CD4-positive, CD25-positive, alpha-beta regulatory T cell (primary cell): Measurements from ENCODE around the gene IL12RB1. TPM values are rescaled to one million over a fixed set of nuclear protein-coding genes. Genes with fewer than 3 reads are reported as not detected.

Source experiments
- ATAC-seq, 2 donors: fragments of 150-1000 bp; cut with Tn5 transposase; one replicate each; pipeline ENCODE4 v1.10.0; 2021; ENCODE audit warnings: low read depth in 2 of 2, moderate number of reproducible peaks in 2 of 2, moderate library complexity in 1 of 2
- DNase-seq, 3 donors: peaks; one replicate each; pipeline versions ENCODE4 v3.0.0 to v3.0.0-alpha.2; 2012 to 2022; ENCODE audit warnings: mixed read lengths in 1 of 3
- H3K27ac ChIP-seq: one replicate; pipeline ENCODE4 v1.7.0; 2013; ENCODE audit warnings: mild to moderate bottlenecking, low read length; ENCODE audit not compliant: insufficient read depth, poor library complexity, severe bottlenecking
- H3K27me3 ChIP-seq: one replicate; pipeline ENCODE4 v1.7.0; 2013; ENCODE audit warnings: low read length; ENCODE audit not compliant: control insufficient read depth, insufficient read depth
- H3K36me3 ChIP-seq: one replicate; pipeline ENCODE4 v1.7.0; 2013; ENCODE audit warnings: mild to moderate bottlenecking, low read length, moderate library complexity; ENCODE audit not compliant: control insufficient read depth, insufficient read depth
- H3K4me1 ChIP-seq: 2 replicates; pipeline ENCODE4 v1.7.0; 2013; ENCODE audit warnings: mild to moderate bottlenecking, low read length; ENCODE audit not compliant: insufficient read depth, control insufficient read depth, poor library complexity, severe bottlenecking
- H3K4me3 ChIP-seq: one replicate; pipeline ENCODE4 v1.7.0; 2013; ENCODE audit warnings: low read depth, mild to moderate bottlenecking, low read length, moderate library complexity
- H3K9me3 ChIP-seq, 2 experiments: 1 replicate in 1 of 2; 2 replicates in 1 of 2; pipeline ENCODE4 v1.7.0; 2013; ENCODE audit warnings: low read length in 2 of 2, mild to moderate bottlenecking in 1 of 2, moderate library complexity in 1 of 2; ENCODE audit not compliant: control insufficient read depth in 2 of 2
- H3K27ac Mint-ChIP-seq, 3 donors: one replicate each; pipeline ENCODE4 v1.8.0; 2020 to 2022; ENCODE audit warnings: mild to moderate bottlenecking in 3 of 3, mixed read lengths in 3 of 3, moderate library complexity in 2 of 3
- H3K27me3 Mint-ChIP-seq: one replicate; pipeline ENCODE4 v1.8.0; 2022; ENCODE audit warnings: mild to moderate bottlenecking, mixed read lengths
- H3K36me3 Mint-ChIP-seq: one replicate; pipeline ENCODE4 v1.8.0; 2020; ENCODE audit warnings: mixed read lengths
- H3K4me1 Mint-ChIP-seq, 4 donors: one replicate each; pipeline ENCODE4 v1.8.0; 2020 to 2022; ENCODE audit warnings: mixed read lengths in 4 of 4, mild to moderate bottlenecking in 1 of 4
- H3K4me3 Mint-ChIP-seq, 4 donors: one replicate each; pipeline ENCODE4 v1.8.0; 2020 to 2022; ENCODE audit warnings: mild to moderate bottlenecking in 4 of 4, mixed read lengths in 4 of 4, moderate library complexity in 3 of 4
- H3K9me3 Mint-ChIP-seq, 7 donors: one replicate each; pipeline ENCODE4 v1.8.0; 2020 to 2022; ENCODE audit warnings: mixed read lengths in 7 of 7, mild to moderate bottlenecking in 3 of 7, moderate library complexity in 2 of 7
- polyA plus RNA-seq, 4 donors: library from polyadenylated mRNA; unstranded; fragments of 300-500 nt; fragmentation: Illumina TruSeq; gene quantifications; one replicate each; pipeline ENCODE4 v1.2.3, GENCODE V29; 2021
- total RNA-seq: library from RNA; stranded (reverse); gene quantifications from one replicate; pipeline ENCODE4 v1.2.3, GENCODE V29; 2022

IL12RB1 gene
- total and polyA plus RNA-seq, 5 donors from 2014 or later = 34.9 to 60.4 (median 52.0) TPM

- no peaks in the 10 kb centered on the region for H3K27me3 Mint-ChIP-seq
- Histone ChIP-seq H3K36me3 (no peaks in the 10 kb centered on the region), H3K27ac (no peak overlapping the region), H3K4me3 (no peak overlapping the region), H3K9me3 (no peaks in the 10 kb centered on the region), H3K4me1 (peaks cover 42% of the 10 kb centered on the region), H3K27me3 (no peaks in the 10 kb centered on the region)
- no peaks in the 10 kb centered on the region for H3K36me3 Mint-ChIP-seq
- peaks cover 0 to 42% (median 23%) of the 10 kb centered on the region in 4 donors for H3K4me1 Mint-ChIP-seq
- H3K9me3 Mint-ChIP-seq = no peaks in the 10 kb centered on the region
- ATAC-seq = no peak
- no peak overlapping the region for H3K27ac Mint-ChIP-seq
- no peak for DNase-seq
- peak overlapping the region in 1 of 4 donors; percentile 61 for H3K4me3 Mint-ChIP-seq
Observed at GRCh38 chr19:18101268-18101667, 14.5 kb upstream of the IL12RB1 start.

DNA sequence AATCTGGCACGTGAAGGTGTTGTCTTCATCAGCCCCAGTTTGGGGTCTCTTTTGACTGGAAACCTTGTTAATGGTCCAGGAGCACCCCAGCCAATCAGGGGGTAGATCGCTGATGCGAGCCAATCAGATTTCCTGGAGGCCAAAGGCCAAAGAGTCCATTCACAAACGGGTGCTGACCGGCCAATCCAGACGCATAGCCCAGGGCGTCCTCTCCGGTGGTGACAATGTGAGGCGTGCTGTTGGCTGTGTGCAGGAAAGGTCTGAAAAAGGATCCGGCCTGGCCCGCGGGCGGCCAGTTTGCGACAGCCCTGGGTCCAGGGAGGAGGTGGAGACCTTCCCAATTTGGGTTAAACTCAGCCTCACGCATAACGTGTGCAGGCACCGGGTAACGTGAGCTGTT, 14.0 kb upstream of the IL12RB1 start:
- H3K4me3 ChIP-seq = no peak overlapping the region
- Mint-ChIP-seq H3K9me3 (no peaks in the 10 kb centered on the region), H3K4me3 (peak overlapping the region in 1 of 4 donors; percentile 11), H3K36me3 (no peaks in the 10 kb centered on the region), H3K27ac (no peak overlapping the region), H3K4me1 (peaks cover 0 to 41% (median 23%) of the 10 kb centered on the region in 4 donors), H3K27me3 (no peaks in the 10 kb centered on the region)
- no peaks in the 10 kb centered on the region for H3K27me3 ChIP-seq
- no peak overlapping the region for H3K27ac ChIP-seq
- peaks cover 42% of the 10 kb centered on the region for H3K4me1 ChIP-seq
- ATAC-seq = no peak
- no peak for DNase-seq
- H3K9me3 ChIP-seq = no peaks in the 10 kb centered on the region
- H3K36me3 ChIP-seq = no peaks in the 10 kb centered on the region

GRCh38 chr19:18099623-18099995, 12.9 kb upstream of the IL12RB1 start:
- Histone ChIP-seq H3K4me3 (peak overlapping the region; percentile 41), H3K27ac (peak overlapping the region; percentile 7), H3K4me1 (peaks cover 39% of the 10 kb centered on the region), H3K36me3 (no peaks in the 10 kb centered on the region), H3K9me3 (no peaks in the 10 kb centered on the region), H3K27me3 (no peaks in the 10 kb centered on the region)
- Mint-ChIP-seq H3K9me3 (no peaks in the 10 kb centered on the region), H3K27me3 (no peaks in the 10 kb centered on the region), H3K4me3 (peak overlapping the region; percentile 88 to 98 (median 90)), H3K4me1 (peaks cover 4 to 39% (median 21%) of the 10 kb centered on the region in 4 donors), H3K27ac (peak overlapping the region in 2 of 3 donors; percentile 69 to 85), H3K36me3 (no peaks in the 10 kb centered on the region)
- ATAC-seq = no peak
- DNase-seq = no peak

- H3K36me3 Mint-ChIP-seq = no peaks in the 10 kb centered on the region
- H3K27me3 ChIP-seq = no peaks in the 10 kb centered on the region
- H3K27me3 Mint-ChIP-seq = no peaks in the 10 kb centered on the region
- H3K9me3 ChIP-seq = no peaks in the 10 kb centered on the region
- no peaks in the 10 kb centered on the region for H3K9me3 Mint-ChIP-seq
- peak overlapping the region; percentile 81 for H3K4me3 ChIP-seq
- peak; percentile 28 to 49 (median 31) for DNase-seq
- H3K27ac Mint-ChIP-seq = peak overlapping the region; percentile 63 to 85 (median 73)
- peaks cover 4 to 35% (median 19%) of the 10 kb centered on the region in 4 donors for H3K4me1 Mint-ChIP-seq
- H3K27ac ChIP-seq = peak overlapping the region; percentile 14
- peaks cover 33% of the 10 kb centered on the region for H3K4me1 ChIP-seq
- H3K36me3 ChIP-seq = no peaks in the 10 kb centered on the region
- ATAC-seq = peak in 1 of 2 donors; percentile 13
- H3K4me3 Mint-ChIP-seq = peak overlapping the region; percentile 88 to 98 (median 90)
Observed at GRCh38 chr19:18098891-18099622, 12.3 kb upstream of the IL12RB1 start.

DNA sequence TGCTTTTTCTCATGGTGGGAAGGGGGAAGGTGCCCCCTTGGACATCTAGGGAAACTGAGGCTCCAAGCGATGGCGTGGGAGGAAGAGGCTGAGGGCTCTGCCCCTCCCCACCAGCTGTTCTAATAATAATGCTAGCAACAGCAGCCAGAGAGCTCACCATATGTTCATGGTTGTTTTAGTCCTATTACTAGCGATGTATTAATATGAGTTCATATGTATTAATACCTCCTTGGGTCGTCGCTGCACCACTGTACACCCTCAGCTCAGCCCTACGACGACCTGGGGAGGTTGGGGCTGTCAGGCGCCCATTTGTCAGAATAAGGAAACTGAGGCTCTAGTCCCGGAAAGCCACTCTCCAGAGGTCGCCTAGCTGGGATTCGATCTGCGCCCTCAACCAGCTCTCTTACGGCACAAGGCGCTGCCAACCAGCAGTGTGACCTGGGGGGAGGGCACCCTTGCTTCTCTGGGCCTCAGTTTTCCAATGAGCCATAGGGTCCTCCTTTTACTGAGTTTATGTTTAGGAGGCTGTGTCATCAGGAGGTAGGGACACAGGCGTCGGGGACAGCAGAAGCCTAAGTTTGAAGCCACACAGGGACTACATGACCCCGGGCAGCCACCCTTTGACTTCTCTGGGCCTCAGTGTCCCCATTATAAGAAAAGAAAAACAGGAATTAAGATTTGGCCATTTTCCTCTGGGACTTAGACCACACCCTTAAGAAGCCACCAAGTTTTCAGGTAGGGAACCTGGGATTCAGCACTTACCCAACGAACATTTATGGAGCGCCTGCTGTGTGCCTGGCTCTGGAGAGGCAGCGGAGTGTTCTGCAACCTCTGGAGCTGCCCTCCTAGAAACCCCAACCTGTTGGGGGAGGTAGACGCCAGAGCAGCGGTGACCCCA, 11.5 kb upstream of the IL12RB1 start:
- ATAC-seq (peak in 1 of 2 donors; percentile 18), DNase-seq (no peak)
- Mint-ChIP-seq H3K4me3 (peak overlapping the region; percentile 88 to 98 (median 90)), H3K27me3 (no peaks in the 10 kb centered on the region), H3K4me1 (peaks cover 4 to 37% (median 19%) of the 10 kb centered on the region in 4 donors), H3K9me3 (no peaks in the 10 kb centered on the region), H3K27ac (peak overlapping the region; percentile 73 to 85 (median 74)), H3K36me3 (no peaks in the 10 kb centered on the region)
- H3K4me1 ChIP-seq = peaks cover 30% of the 10 kb centered on the region
- H3K4me3 ChIP-seq = peak overlapping the region; percentile 81
- no peaks in the 10 kb centered on the region for H3K9me3 ChIP-seq
- H3K36me3 ChIP-seq = no peaks in the 10 kb centered on the region
- H3K27me3 ChIP-seq = no peaks in the 10 kb centered on the region
- peak overlapping the region; percentile 61 for H3K27ac ChIP-seq

- Mint-ChIP-seq H3K4me3 (peak within 1 kb of the TSS; percentile 88 to 98 (median 90)), H3K9me3 (no peaks in the 10 kb centered on the region), H3K4me1 (peaks cover 4 to 43% (median 24%) of the 10 kb centered on the region in 4 donors), H3K27ac (peak within 1 kb of the TSS; percentile 73 to 85 (median 74)), H3K27me3 (no peaks in the 10 kb centered on the region), H3K36me3 (no peaks in the 10 kb centered on the region)
- H3K27me3 ChIP-seq = no peaks in the 10 kb centered on the region
- H3K4me1 ChIP-seq = peaks cover 34% of the 10 kb centered on the region
- ATAC-seq (peak; percentile 94 to 97), DNase-seq (peak; percentile 87 to 93 (median 93))
- no peaks in the 10 kb centered on the region for H3K36me3 ChIP-seq
- H3K9me3 ChIP-seq = no peaks in the 10 kb centered on the region
- H3K4me3 ChIP-seq = peak within 1 kb of the TSS; percentile 81
- H3K27ac ChIP-seq = peak within 1 kb of the TSS; percentile 61
Observed at GRCh38 chr19:18097217-18097992, 10.7 kb upstream of the IL12RB1 start, which contains the start of gene MAST3. Gene MAST3, plus strand, starts transcription at chr19:18097778. Its CDS starts 15 bp downstream, at chr19:18097793.

DNA sequence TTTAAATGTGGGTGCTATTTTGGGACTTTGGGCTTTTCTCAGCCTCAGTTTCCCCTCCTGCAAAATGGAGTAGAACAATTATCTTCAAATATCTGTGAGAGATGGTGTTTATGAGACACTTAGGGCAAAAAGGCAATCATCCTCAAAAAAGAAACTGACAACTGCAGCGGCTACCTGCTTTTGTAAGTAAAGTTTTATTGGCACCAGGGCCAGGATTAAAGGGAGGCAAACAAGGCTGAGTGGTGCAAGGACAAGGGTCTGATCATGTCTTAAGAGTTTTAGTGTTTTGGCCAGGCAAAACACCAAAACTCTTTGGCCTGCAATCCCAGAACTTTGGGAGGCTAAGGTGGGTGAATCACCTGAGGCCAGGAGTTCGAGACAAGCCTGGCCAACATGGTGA, 9.5 kb upstream of the IL12RB1 start:
- peak overlapping the region in 2 of 3 donors; percentile 48 to 77 for H3K27ac Mint-ChIP-seq
- H3K9me3 Mint-ChIP-seq = no peaks in the 10 kb centered on the region
- H3K27me3 Mint-ChIP-seq = no peaks in the 10 kb centered on the region
- Histone ChIP-seq H3K36me3 (no peaks in the 10 kb centered on the region), H3K27ac (no peak overlapping the region), H3K4me3 (no peak overlapping the region), H3K27me3 (no peaks in the 10 kb centered on the region), H3K9me3 (no peaks in the 10 kb centered on the region), H3K4me1 (peaks cover 46% of the 10 kb centered on the region)
- H3K4me1 Mint-ChIP-seq = peaks cover 6 to 50% (median 26%) of the 10 kb centered on the region in 4 donors
- DNase-seq = no peak
- H3K36me3 Mint-ChIP-seq = no peaks in the 10 kb centered on the region
- ATAC-seq = no peak
- H3K4me3 Mint-ChIP-seq = peak overlapping the region in 2 of 4 donors; percentile 48 to 79
